HG02852 (cell line): Measurements from ENCODE around the gene ERICH3.
"Not testable (repeated sequence)": the region's sequence is repeated elsewhere in the genome, so short reads cannot be mapped to it uniquely, and the experiment has no call there.

ENCODE experiments used
- ATAC-seq: cut with Tn5 transposase; IDR thresholded peaks from one replicate; pipeline ENCODE4 v1.9.1; 2021; ENCODE audit warnings: mild to moderate bottlenecking, moderate library complexity; ENCODE audit not compliant: unreplicated experiment

ERICH3 gene

GRCh38 chr1:74681449-74681848 lies 7.9 kb upstream of the ERICH3 start:
- ATAC-seq: peak; percentile 88

GRCh38 chr1:74681001-74681400 lies 7.4 kb upstream of the ERICH3 start:
- ATAC-seq: peak; percentile 45

DNA sequence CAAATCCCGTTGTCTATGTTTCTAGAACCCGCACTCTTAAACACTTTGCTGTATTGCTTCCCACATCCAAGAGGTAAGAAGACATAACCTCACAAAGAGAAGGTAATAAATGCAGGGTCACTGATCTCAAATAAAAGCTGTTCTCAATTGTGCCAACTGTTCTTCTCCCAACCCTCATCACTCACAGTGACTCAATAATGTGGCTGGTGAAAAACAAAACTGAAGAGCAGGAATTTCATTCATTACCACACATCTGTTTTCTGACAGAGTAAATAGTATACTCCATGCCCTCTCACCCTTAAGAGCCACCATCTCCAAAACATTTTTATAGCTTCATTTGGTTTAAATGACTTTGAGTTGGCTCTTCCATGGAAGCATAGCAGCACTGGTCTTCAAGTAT lies 6.2 kb upstream of the ERICH3 start:
- no peak for ATAC-seq

DNA sequence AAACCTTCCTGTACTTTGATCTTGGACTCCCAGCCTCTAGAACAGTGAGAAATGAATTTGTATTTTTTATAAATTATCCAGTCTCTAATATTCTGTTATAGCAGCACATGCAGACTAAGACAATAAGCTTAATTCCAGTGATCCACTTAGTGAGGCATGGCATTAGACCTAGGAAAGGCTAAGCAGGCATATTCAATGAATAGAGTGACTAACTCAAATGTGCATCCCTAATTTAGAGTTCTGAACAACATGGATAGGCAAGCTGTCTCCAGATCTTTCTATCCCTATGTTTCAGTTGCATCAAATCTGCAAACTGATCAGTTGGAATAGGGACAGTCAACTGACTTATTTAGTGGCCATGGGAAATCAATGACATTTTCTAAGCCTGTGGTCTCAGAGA lies 4.3 kb upstream of the ERICH3 start:
- no peak for ATAC-seq

DNA sequence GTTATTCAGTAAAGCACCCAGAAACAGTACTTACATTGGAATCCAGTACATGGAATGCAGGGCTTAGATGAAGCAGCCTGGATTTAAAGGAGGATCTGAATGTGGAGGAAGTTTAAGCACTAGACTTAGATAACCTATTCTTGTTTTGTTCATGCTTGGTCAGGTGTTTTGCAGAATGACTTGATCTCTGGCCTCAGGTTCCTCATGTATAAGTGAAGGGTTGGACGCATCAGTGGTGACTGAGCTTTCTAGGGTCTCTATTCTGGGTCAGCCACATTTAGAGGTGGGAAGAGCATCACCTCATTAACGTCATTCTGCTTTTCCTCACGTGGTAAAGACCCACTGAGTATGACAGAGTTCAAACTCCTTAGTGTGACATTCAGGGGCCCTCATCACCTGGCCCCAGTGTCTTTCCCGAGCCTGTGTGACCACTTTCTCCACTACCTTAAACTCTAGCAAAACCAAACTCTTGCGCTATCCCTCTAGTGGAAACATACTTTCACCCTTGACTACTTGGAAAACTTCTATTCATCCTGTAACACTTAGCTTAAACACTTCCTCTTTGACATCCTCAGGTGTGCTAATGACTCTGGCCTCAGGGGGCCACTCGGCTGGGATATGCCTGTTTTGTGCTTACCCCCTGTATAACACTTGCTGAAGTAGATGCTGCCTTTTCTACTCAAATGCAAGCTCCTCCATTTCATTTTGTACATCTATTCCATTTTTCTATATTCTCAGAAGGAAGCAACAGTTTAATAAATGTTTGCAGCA lies 871 bp upstream of the ERICH3 start:
- peak; percentile 42 for ATAC-seq

- ATAC-seq: not testable (repeated sequence)
Measured at GRCh38 chr1:74670866-74671265, 2.7 kb downstream of the ERICH3 start.

DNA sequence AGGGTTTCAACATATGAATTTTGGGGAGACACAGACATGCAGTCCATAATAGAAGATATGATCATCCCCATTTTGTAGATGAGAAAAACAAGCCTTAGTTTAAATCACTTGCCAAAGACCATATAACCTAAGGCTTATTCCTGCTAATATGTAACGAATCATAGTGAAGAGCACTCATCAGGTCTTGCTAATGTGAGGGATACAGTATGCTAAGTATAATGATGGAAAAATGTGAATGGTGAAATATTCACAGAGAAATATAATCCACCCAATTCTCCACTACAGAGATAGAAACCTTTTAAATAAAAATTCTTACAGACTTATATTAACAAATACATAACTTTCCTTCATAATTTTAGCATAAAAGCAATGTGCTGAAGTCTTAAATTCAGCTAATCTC lies 18.9 kb downstream of the ERICH3 start:
- ATAC-seq: no peak

DNA sequence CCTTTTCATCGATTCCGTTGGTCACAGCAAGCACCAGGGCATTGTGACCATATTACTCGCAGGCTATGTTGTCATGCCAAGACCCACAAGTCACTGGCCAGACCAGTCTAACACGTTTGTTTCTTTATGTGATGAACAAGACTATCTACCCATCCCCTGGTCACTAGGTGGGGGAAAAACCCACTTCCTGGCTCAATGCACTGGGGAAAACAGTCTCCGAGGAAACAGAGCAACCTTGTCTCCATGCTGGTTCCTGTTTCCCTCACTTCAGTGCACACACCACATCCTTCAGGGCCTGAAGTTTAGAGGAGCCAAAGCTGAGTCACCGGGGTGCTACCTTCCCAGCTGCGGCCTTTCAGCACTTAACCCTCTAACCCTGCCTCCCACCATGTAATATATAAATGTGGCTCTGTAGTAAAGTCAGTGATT lies 20.9 kb downstream of the ERICH3 start:
- ATAC-seq: peak; percentile 99

DNA sequence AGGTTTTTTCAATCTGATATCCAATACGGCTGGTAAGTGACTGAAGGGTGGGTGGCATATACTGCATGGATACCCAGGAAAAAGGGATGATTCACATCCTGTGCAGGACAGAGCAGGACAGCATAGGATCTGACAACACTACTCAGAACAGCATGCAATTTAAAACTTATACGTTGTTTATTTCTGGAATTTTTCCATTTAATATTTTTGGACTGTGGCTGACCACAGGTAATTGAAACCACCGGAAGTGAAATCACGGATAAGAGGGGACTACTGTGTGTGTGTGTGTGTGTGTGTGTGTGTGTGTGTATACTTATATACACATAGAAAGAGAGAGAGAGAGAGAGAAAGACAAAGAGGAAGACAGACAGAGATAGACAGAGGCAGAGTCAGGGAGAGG lies 23.0 kb downstream of the ERICH3 start:
- ATAC-seq: no peak

DNA sequence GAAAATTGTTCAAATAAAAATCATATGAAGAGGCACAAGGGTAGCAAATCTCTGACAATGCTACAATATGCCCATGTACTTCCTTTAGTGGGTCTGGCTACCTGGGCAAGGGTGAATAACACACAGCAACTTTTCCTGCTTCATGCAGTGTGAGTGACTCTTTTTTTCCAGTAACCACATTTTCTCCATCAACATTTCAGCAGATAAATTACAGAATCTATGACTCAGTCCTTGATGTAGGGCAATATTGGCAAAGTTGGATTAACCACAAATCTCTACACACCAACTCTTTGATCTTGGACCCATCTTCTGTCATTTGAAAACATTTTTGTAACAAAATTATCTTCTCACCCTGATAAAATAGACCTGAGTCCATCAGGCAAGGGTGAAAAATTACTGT lies 31.7 kb downstream of the ERICH3 start:
- no peak for ATAC-seq

- ATAC-seq: no peak
Measured at GRCh38 chr1:74641161-74641560, 32.4 kb downstream of the ERICH3 start.

DNA sequence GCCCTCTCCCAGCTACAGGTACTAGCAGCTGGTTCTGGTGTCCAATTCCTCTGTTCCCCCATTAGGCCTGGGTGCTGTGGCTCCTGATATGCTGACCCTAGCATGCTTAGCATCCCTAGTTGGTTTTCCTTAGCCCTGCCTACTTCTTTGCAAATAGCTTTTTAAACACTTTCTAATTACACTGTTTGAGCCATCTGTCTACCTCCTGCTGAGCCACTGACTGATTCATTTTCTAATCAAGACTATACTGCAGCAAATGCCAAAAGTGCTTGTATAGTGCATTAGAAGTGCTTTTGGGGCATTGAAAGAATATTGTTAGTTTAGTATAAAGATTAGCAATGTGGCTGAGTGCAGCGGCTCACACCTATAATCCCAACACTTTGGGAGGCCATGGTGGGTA lies 36.3 kb downstream of the ERICH3 start:
- no peak for ATAC-seq

DNA sequence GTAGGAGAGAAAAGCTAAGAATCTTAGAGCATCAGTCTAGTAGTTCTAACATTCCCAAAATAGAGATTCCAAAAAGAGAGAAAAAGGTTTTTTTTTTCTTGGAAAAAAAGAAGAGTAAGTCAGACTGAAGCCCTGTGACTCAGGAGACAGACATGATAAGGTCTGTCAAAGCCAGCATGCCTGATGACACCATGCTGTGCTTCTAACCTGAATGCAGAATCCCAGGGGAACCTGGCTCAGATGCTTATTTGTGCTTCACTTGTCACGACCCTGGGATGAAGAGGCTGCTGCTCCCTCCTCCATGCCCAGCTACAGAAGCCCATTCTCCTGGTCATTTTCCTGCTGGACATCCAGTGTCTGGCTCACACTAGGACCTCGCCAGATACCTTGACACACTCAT lies 44.3 kb downstream of the ERICH3 start:
- ATAC-seq: no peak

GRCh38 chr1:74623716-74624115 lies 49.9 kb downstream of the ERICH3 start:
- ATAC-seq: no peak

- ATAC-seq: no peak
Measured at GRCh38 chr1:74620242-74620641, 53.4 kb downstream of the ERICH3 start.

- ATAC-seq: no peak
Measured at GRCh38 chr1:74618974-74619373, 54.6 kb downstream of the ERICH3 start.

DNA sequence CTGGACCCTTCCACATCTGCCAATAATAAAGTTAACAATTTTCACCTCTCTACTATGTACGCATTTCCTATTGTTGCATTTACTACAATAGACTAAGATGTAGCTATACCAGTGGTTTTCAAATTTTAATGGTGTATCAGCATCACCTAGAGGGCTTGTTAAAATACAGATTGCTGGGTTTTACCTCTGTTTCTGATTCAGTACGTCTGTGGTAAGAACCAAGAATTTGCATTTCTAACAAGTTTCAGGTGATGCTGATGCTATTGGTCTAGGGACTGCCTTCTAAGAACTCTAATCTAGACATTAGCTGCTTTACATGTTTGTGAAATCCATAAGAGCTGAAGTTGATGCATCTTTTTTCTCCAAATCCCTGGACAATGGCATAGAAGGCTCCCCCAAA lies 59.7 kb downstream of the ERICH3 start:
- ATAC-seq: no peak

DNA sequence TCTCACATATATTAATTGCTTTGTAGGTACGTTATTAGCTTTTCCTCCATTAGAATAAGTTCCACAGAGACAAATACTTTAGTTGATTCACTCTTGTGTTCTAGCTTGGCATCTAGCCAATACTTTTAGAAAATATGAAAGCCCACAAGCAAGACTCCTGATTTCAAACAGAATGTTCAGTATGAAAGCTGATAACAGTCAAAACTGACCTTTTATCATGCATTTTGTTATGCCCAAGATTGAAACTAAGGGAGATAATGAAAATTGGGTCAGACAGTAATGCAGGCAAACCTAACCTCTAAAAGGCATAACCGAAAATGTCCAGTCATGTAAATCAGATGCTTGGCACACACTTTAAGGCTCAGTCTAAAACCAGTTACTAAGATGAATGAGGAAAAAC lies 61.7 kb downstream of the ERICH3 start:
- ATAC-seq: no peak

DNA sequence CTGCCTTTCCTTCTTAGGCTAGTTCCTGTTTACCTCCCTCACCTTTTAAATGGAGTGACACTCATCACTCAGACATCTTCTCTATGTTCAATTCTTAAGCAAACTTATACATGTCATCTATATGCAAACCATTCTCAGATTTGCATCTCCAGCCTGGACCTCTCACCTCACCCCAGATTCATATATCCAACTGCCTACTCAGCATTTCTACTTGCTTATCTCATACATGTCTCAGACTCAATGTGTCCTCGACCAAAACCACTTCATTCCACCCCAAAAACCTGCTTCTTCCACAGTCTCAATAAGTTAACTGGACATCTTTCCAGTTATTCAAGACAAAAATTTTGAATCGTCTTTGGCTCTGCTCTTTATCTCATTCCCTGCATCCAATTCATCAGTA lies 62.6 kb downstream of the ERICH3 start:
- no peak for ATAC-seq

- no peak for ATAC-seq
Measured at GRCh38 chr1:74609810-74610371, 63.7 kb downstream of the ERICH3 start.

DNA sequence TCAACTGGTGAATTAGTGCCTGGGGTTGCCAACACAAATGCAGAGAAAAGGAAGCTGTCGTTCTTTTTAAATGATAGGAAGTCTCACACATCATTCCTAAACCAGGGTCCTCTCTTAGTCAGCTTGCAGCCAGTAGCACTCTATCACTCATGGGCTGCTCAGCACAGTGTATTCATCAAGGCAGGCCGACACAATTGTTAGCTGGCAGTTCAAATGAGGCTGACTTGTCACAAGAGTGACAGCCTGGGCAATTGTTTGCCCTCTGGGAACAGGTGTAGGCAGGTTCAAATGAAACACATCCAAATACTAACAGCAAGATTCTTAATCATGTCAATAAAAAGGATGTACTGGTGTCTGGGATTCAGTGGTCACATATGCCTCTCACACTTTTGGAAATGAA lies 76.9 kb downstream of the ERICH3 start:
- no peak for ATAC-seq

DNA sequence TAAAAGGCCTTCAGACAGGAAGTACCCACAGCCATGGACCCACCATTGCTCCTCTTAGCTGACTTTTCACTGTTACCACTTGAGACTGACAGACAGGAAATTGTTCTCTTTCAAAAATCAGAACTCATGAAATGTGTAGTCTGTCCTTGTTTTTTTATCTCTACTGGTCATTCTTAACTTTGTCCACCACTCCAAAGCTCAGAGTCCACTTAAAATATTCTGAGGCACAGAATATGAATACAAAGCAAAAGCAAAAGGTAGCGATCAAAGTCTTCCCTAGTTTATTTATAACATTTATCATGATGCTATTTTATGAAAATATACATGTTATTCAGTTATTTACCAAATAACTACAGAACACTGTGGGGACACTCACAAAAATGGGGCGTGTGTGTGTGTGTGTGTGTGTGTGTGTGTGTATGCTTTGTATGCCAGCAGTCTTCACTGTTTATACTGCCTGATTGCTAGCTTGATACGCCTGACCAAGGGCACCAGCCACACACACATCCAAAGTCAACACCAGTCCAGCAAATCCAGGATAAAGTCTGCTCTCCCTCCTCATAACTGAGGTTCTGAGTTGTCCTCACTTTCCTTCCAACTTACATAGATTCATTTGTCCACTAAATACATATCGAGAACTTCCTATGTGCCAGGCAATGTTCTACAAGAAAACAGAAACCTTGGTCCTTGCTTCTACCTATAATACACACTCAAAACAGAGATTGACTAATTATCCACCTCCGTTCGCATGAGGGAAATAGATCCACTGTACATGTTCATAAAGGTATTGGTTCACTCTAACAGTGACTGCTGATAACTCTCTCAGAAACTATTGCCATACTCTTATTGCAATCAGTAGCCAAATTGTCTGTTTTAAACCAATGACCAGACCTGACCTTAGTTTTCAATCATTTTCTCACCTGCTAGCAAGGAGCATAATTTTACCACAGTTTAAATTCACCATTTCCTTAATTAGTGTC lies 79.4 kb downstream of the ERICH3 start:
- no peak for ATAC-seq
